DMS 273 (cell line): ENCODE results near the gene ITGB1.
A peak's percentile ranks its signal among the peaks of the same experiment; 100 is the strongest.
"Not testable (repeated sequence)": the region's sequence is repeated elsewhere in the genome, so short reads cannot be mapped to it uniquely, and the experiment has no call there.

Source experiments
- DNase-seq: peaks from one replicate; lab custom pipeline; 2025; ENCODE audit not compliant: unreplicated experiment; lab: John Stamatoyannopoulos, UW

Gene ITGB1

GRCh38 chr10:32958085-32959005 lies at the start of gene ITGB1:
ITGB1 (minus strand) TSS chr10:32958230; CDS start chr10:32935558, 22,672 bp downstream.
- DNase-seq, result peak; percentile 97

- DNase-seq, result peak; percentile 50
These were observed 48.4 kb upstream of the ITGB1 start for GRCh38 chr10:33006342-33006887.

GRCh38 chr10:33005322-33006301 lies 47.6 kb upstream of the ITGB1 start:
- DNase-seq, result peak; percentile 91

GRCh38 chr10:33001908-33002492 lies 44.0 kb upstream of the ITGB1 start:
- DNase-seq, result no peak

GRCh38 chr10:32998060-32998581 lies 40.1 kb upstream of the ITGB1 start:
- DNase-seq, result not testable (repeated sequence)

GRCh38 chr10:32995751-32996150 lies 37.7 kb upstream of the ITGB1 start:
- DNase-seq, result peak; percentile 15

GRCh38 chr10:32995066-32995622 lies 37.1 kb upstream of the ITGB1 start:
- no peak for DNase-seq

- not testable (repeated sequence) for DNase-seq
These were observed 36.6 kb upstream of the ITGB1 start for GRCh38 chr10:32994632-32995031.

GRCh38 chr10:32992310-32992709 lies 34.3 kb upstream of the ITGB1 start:
- not testable (repeated sequence) for DNase-seq

GRCh38 chr10:32990811-32991210 lies 32.8 kb upstream of the ITGB1 start:
- DNase-seq, result peak; percentile 2

GRCh38 chr10:32988604-32989003 lies 30.6 kb upstream of the ITGB1 start:
- DNase-seq, result no peak

GRCh38 chr10:32987172-32987571 lies 29.1 kb upstream of the ITGB1 start:
- no peak for DNase-seq

- no peak for DNase-seq
These were observed 27.8 kb upstream of the ITGB1 start for GRCh38 chr10:32985775-32986350.

GRCh38 chr10:32985341-32985764 lies 27.3 kb upstream of the ITGB1 start:
- DNase-seq, result no peak

GRCh38 chr10:32984003-32984600 lies 26.1 kb upstream of the ITGB1 start:
- DNase-seq, result no peak

- DNase-seq, result no peak
These were observed 25.2 kb upstream of the ITGB1 start for GRCh38 chr10:32982911-32983909.

- DNase-seq, result no peak
These were observed 24.3 kb upstream of the ITGB1 start for GRCh38 chr10:32982293-32982709.

- DNase-seq, result no peak
These were observed 23.7 kb upstream of the ITGB1 start for GRCh38 chr10:32981760-32982159.
